Measurements from ENCODE around the gene SERINC5.
"Not testable (repeated sequence)": the region's sequence is repeated elsewhere in the genome, so short reads cannot be mapped to it uniquely, and the experiment has no call there.

SERINC5 gene

DNA sequence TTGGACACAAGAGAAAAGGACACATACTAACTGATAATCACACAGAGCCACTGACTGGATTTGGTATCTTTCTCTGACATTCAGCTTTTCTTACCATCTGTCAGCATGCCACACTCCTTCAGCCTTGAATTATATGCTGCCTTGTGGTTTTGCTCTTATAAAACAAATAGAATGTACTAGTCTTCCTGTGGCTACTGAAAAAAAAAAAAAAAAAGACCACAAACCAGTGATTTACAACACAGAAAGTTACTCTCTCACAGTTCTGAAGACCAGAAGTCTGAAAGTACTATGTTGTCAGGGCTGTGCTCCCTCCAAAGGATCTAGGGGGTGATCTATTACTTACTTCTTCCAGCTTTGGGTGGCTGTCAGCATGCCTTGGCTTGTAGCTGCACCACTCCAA, 138.4 kb downstream of the SERINC5 start:
- H3K4me3 ChIP-seq (ENCODE audit: control insufficient read depth, low read depth, low read length) = no peak overlapping the region
- peak; percentile 14 for DNase-seq (ENCODE audit: low read depth)
- no peak for TF ChIP-seq CTCF (conservative IDR thresholded peaks at IDR 0.05; ENCODE audit: control insufficient read depth, insufficient read depth, low read depth, low read length)

- no peak for TF ChIP-seq CTCF (conservative IDR thresholded peaks at IDR 0.05; ENCODE audit: control insufficient read depth, insufficient read depth, low read depth, low read length)
- DNase-seq (ENCODE audit: low read depth) = no peak
- H3K4me3 ChIP-seq (ENCODE audit: control insufficient read depth, low read depth, low read length) = no peak overlapping the region
Observed at GRCh38 chr5:80116465-80116864, 139.4 kb downstream of the SERINC5 start.

GRCh38 chr5:80116000-80116399, 139.8 kb downstream of the SERINC5 start:
- no peak overlapping the region for H3K4me3 ChIP-seq (ENCODE audit: control insufficient read depth, low read depth, low read length)
- TF ChIP-seq CTCF (conservative IDR thresholded peaks at IDR 0.05; ENCODE audit: control insufficient read depth, insufficient read depth, low read depth, low read length) = no peak
- DNase-seq (ENCODE audit: low read depth) = no peak

DNA sequence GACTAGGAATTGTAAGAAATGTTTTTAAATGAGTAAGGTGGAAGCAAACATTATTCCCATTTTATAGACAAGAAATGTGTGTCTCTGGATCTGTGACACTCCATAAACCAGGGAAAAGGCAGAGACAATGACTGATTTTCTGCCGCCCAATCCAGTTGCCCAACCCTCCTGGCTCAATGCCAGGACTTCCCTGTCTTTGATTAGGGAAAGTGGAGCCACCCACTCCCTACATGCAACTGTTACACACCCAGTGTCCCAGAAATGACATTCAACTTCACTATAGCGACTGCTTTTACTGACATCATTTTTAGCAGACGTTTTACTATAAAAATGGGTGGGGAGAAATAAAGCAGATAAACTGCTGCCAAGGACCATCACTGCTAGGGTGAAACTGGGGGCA, 141.0 kb downstream of the SERINC5 start:
- no peak overlapping the region for H3K4me3 ChIP-seq (ENCODE audit: control insufficient read depth, low read depth, low read length)

DNA sequence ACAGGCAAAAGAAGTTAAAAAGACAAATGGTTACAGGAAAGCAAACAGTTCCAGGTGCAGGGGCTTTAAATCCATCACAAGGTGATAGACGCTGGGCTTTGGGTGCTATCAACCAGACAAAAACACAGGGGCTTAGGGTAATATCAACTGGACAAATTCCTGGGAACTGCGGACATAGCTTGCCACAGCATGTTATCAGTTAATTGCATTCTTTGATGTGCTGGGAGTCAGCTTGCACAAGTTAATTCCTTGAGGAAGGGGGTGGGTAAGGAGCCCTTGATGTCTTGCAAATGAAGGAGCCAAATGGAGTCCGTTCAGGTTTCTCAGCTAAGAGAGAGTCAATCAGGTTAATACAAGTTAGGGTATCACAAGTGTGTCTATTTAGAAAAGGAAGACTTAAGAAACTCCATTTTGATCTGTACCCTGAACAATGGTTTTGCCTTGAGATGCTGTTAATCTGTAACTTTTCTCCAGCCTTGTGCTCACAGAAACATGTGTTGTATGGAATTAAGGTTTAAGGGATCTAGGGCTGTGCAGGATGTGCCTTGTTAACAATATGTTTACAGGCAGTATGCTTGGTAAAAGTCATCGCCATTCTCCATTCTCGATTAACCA, 144.4 kb downstream of the SERINC5 start:
- not testable (repeated sequence) for H3K4me3 ChIP-seq (ENCODE audit: control insufficient read depth, low read depth, low read length)

More for the DNA sequence above, 141.0 kb downstream of the SERINC5 start:
- DNase-seq (ENCODE audit: low read depth) = no peak
- TF ChIP-seq CTCF (conservative IDR thresholded peaks at IDR 0.05; ENCODE audit: control insufficient read depth, insufficient read depth, low read depth, low read length) = no peak

GRCh38 chr5:80109646-80110478, 146.0 kb downstream of the SERINC5 start:
- TF ChIP-seq CTCF (conservative IDR thresholded peaks at IDR 0.05; ENCODE audit: control insufficient read depth, insufficient read depth, low read depth, low read length) = no peak
- no peak for DNase-seq (ENCODE audit: low read depth)
- H3K4me3 ChIP-seq (ENCODE audit: control insufficient read depth, low read depth, low read length) = no peak overlapping the region

More for the DNA sequence above, 144.4 kb downstream of the SERINC5 start:
- DNase-seq (ENCODE audit: low read depth) = not testable (repeated sequence)

- TF ChIP-seq CTCF (conservative IDR thresholded peaks at IDR 0.05; ENCODE audit: control insufficient read depth, insufficient read depth, low read depth, low read length) = no peak
- H3K4me3 ChIP-seq (ENCODE audit: control insufficient read depth, low read depth, low read length) = no peak overlapping the region
- no peak for DNase-seq (ENCODE audit: low read depth)
Observed at GRCh38 chr5:80106916-80107315, 148.9 kb downstream of the SERINC5 start.
